Fibroblast of villous mesenchyme (primary cell): ENCODE measurements around the gene ARHGAP19. TPM values are rescaled to one million over a fixed set of nuclear protein-coding genes. Genes with fewer than 3 reads are reported as not detected.
A peak's percentile ranks its signal among the peaks of the same experiment; 100 is the strongest.

Experiments
- DNase-seq: peaks from one replicate; pipeline ENCODE4 v3.0.0-alpha.2; 2010; ENCODE audit warnings: low read depth
- H3K4me3 ChIP-seq: 2 replicates; pipeline ENCODE4 v1.5.1; 2011; ENCODE audit warnings: low read depth, mild to moderate bottlenecking, low read length
- CTCF ChIP-seq: IDR thresholded peaks from 2 replicates; pipeline ENCODE4 v1.5.1; 2012; ENCODE audit warnings: low read depth, mild to moderate bottlenecking, low read length; ENCODE audit not compliant: insufficient read depth
- total RNA-seq: library from RNA; depleted of rRNA; stranded (reverse); fragments of >200 nt; gene quantifications from 2 replicates; pipeline ENCODE4 v1.2.3, GENCODE V29; 2012

The ARHGAP19 gene
- total RNA-seq, 1 donor: 13.4 TPM

GRCh38 chr10:97250952-97251351 is 41.5 kb downstream of the ARHGAP19 start:
- DNase-seq: no peak
- H3K4me3 ChIP-seq: no peak overlapping the region
- TF ChIP-seq CTCF: no peak

DNA sequence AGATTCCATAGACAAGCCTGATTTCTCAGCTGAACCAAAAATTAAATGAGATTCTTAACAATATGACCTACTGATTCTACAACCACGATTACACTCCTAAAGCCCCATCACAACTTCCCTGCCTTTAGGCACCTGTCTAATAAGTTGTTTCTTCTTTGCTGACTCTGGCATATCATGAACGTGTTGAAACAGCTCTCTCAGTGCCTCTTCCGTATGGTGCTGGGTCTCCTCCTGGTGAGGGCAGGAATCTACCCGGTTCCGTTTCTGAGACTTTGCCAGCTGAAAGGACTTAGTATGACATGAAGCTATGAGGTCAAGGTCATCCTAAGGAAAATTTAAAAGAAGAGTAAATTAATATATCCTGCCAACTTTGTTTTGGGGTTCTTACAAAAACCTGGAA is 48.6 kb downstream of the ARHGAP19 start:
- H3K4me3 ChIP-seq: no peak overlapping the region
- DNase-seq: no peak
- TF ChIP-seq CTCF: no peak

GRCh38 chr10:97238855-97239254 is 53.6 kb downstream of the ARHGAP19 start:
- no peak for TF ChIP-seq CTCF
- no peak for DNase-seq
- H3K4me3 ChIP-seq: no peak overlapping the region

- no peak overlapping the region for H3K4me3 ChIP-seq
- TF ChIP-seq CTCF: no peak
- DNase-seq: no peak
Measured at GRCh38 chr10:97235353-97235752, 57.1 kb downstream of the ARHGAP19 start.

DNA sequence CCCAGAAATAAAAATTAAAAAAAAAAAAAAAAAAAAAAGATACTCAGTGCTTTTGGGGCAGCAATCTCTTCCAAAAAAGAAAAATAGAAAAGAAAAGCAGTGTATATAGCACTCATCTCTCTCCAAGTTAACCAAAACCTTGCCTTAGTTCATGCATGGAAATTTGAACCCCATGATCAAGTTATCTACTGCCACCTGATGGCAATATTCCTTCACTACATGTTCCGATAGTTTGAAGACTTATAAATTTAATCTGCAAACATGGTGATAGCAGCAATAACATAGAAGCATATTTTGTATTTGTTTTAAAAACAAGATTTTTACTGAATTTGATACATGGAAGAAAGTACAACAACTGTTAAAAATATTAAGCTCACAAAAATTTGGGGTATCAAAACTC is 58.0 kb downstream of the ARHGAP19 start:
- DNase-seq: peak; percentile 36
- peak; percentile 57 for TF ChIP-seq CTCF
- no peak overlapping the region for H3K4me3 ChIP-seq

GRCh38 chr10:97230146-97230545 is 62.3 kb downstream of the ARHGAP19 start:
- TF ChIP-seq CTCF: no peak
- H3K4me3 ChIP-seq: no peak overlapping the region
- DNase-seq: no peak

DNA sequence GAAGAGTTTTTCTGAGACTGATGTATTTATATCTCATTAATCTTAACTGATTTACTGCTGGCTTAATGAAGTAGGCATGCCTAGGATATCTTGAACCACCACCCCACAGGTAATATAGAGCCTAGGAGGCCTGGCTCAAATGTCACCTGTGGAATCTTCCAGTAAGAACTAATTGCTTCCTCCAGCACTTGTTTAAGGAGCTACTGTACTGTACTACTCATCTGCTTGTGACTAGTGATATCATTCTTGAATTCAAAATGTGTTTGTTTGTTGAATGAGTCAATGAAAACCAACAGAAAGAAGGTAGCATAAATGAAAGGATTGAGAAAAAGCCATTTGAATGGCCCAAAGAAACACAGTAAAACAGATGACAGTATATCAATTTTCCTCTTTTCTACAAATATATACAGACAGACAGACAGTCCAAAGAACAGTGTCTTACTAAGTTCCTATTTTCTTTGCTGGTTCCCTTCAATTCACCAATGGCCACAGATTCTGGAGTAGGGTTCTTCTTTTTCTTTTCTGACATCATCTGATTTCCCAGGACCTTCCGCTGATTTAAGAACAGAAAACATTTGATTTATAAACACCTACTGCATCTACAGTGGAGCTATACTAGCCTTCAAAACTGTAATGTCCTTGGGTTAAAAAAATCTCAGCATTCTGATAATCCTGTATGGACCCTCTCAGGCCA is 63.0 kb downstream of the ARHGAP19 start:
- peak; percentile 11 for DNase-seq
- no peak overlapping the region for H3K4me3 ChIP-seq
- no peak for TF ChIP-seq CTCF
